Breast epithelium (tissue), 4 donors: ENCODE measurements around the gene ANXA6. TPM values are rescaled to one million over a fixed set of nuclear protein-coding genes. Genes with fewer than 3 reads are reported as not detected.
A peak's percentile ranks its signal among the peaks of the same experiment; 100 is the strongest.

Source experiments
- DNase-seq, 2 donors: peaks; one replicate each; pipeline ENCODE4 v3.0.0-alpha.2; 2019; ENCODE audit warnings: low spot score in 2 of 2
- H3K27ac ChIP-seq, 2 donors: fragments of 200-600 bp; sonication (generic) in 1 of 2; one replicate each; pipeline ENCODE4 v1.5.1; 2016 to 2019; ENCODE audit warnings: mild to moderate bottlenecking in 1 of 2
- H3K27me3 ChIP-seq, 2 donors: fragments of 200-600 bp; sonication (generic) in 1 of 2; one replicate each; pipeline versions ENCODE4 v1.5.1 to v1.6.0; 2017 to 2019; ENCODE audit warnings: control low read depth in 1 of 2, mild to moderate bottlenecking in 1 of 2
- H3K36me3 ChIP-seq: fragments of 200-600 bp; one replicate; pipeline ENCODE4 v1.5.1; 2019
- H3K4me1 ChIP-seq, 2 donors: fragments of 200-600 bp; sonication (generic); one replicate each; pipeline ENCODE4 v1.5.1; 2016 to 2019; ENCODE audit warnings: control low read depth in 1 of 2
- H3K4me3 ChIP-seq, 3 donors: fragments of 200-600 bp; sonication (generic); 1 replicate in 2 of 3; 2 replicates in 1 of 3; pipeline ENCODE4 v1.5.1; 2016 to 2019; ENCODE audit warnings: mild to moderate bottlenecking in 3 of 3, moderate library complexity in 2 of 3
- H3K9me3 ChIP-seq, 2 donors: fragments of 200-600 bp; sonication (generic) in 1 of 2; one replicate each; pipeline ENCODE4 v1.5.1; 2016 to 2019; ENCODE audit warnings: control low read depth in 1 of 2
- CTCF ChIP-seq, 3 donors: fragments of 450-650 bp; IDR thresholded peaks; one replicate each; pipeline ENCODE4 v1.5.1; 2016 to 2017; ENCODE audit warnings: antibody characterized with exemption in 3 of 3, mild to moderate bottlenecking in 3 of 3, moderate library complexity in 3 of 3
- POLR2A ChIP-seq: fragments of 450-650 bp; IDR thresholded peaks from one replicate; pipeline ENCODE4 v1.6.1; 2016; ENCODE audit warnings: antibody characterized with exemption, mild to moderate bottlenecking, moderate library complexity
- POLR2AphosphoS5 ChIP-seq, 3 donors: sonication (generic); formaldehyde crosslinking; IDR thresholded peaks; one replicate each; pipeline ENCODE4 v1.6.1; 2017; ENCODE audit warnings: antibody characterized with exemption in 3 of 3
- intact Hi-C: fragments of 100-400 bp; cut with DNase I; formaldehyde crosslinking; loops from one replicate; pipeline ENCODE4 v1.15.1; 2023; ENCODE audit warnings: low total_unique reads
- total RNA-seq, 3 donors: library from RNA; depleted of rRNA; stranded (reverse); fragments of >200 nt; gene quantifications; one replicate each; pipeline ENCODE4 v1.1.0, GENCODE V29; 2016

ANXA6 gene
- total RNA-seq, 3 donors from 2014 or later: 206 to 320 (median 276) TPM

DNA sequence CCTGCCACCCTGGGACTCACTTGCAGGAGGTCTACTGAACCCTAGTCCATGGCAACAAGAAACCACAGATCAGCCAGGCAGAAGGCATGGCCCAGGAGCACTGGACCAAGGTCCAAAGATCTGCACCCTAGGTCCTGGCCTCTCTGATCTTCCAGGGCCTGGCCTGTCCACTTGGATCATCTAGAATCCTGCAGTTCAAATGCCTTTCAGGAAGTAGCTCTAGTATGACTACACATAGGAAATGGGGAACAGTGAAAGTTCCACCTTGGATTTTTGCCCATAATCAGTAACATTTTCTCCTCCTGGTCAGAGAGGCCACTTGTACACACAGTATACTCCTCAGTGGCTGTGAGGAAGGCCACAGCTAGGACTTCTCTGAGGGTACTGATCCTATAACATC, 11.5 kb downstream of the ANXA6 start:
- Histone ChIP-seq H3K36me3 (no peaks in the 10 kb centered on the region), H3K4me3 (no peak overlapping the region), H3K27ac (no peak overlapping the region), H3K27me3 (no peaks in the 10 kb centered on the region), H3K9me3 (no peaks in the 10 kb centered on the region), H3K4me1 (peaks cover 0 to 9% of the 10 kb centered on the region in 2 donors)
- no peak for DNase-seq
- TF ChIP-seq CTCF (IDR thresholded peaks at IDR 0.05): no peak
- no peak for TF ChIP-seq POLR2A
- no peak for TF ChIP-seq POLR2AphosphoS5 (IDR thresholded peaks at IDR 0.05)
- intact Hi-C loops: no loop called here

DNA sequence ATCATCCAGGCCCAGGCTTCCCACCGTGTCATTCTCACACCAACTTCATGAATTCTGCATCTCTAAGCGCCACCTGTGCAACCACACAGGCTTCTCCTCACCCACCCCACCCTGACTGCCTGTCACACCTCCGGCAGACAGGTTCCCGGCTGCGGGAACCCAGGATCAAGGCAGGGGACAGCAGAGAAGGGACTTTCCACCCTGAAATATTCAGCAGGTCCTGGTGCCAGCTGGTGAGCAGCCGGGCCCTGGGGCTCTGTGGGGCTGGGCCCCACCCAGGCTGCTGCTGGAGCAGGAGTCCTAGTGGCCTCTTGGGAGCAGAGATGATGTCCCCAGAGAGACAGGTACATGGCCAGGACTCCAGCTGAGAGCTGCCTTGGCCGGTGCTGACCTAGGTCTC, 12.7 kb downstream of the ANXA6 start:
- H3K4me3 ChIP-seq: no peak overlapping the region
- H3K27ac ChIP-seq: peak overlapping the region in 1 of 2 donors; percentile 29
- intact Hi-C loops: no loop called here
- no peaks in the 10 kb centered on the region for H3K27me3 ChIP-seq
- DNase-seq: no peak
- no peaks in the 10 kb centered on the region for H3K36me3 ChIP-seq
- TF ChIP-seq POLR2A (no peak), POLR2AphosphoS5 (IDR thresholded peaks at IDR 0.05) (no peak), CTCF (IDR thresholded peaks at IDR 0.05) (no peak)
- no peaks in the 10 kb centered on the region for H3K9me3 ChIP-seq
- peaks cover 0 to 9% of the 10 kb centered on the region in 2 donors for H3K4me1 ChIP-seq

GRCh38 chr5:151144275-151144674, 13.3 kb downstream of the ANXA6 start:
- Histone ChIP-seq H3K4me3 (no peak overlapping the region), H3K4me1 (peaks cover 0 to 9% of the 10 kb centered on the region in 2 donors), H3K9me3 (no peaks in the 10 kb centered on the region), H3K27me3 (no peaks in the 10 kb centered on the region), H3K27ac (no peak overlapping the region), H3K36me3 (no peaks in the 10 kb centered on the region)
- TF ChIP-seq POLR2AphosphoS5 (IDR thresholded peaks at IDR 0.05): no peak
- TF ChIP-seq POLR2A: no peak
- no peak for TF ChIP-seq CTCF (IDR thresholded peaks at IDR 0.05)
- intact Hi-C loops: no loop called here
- no peak for DNase-seq

DNA sequence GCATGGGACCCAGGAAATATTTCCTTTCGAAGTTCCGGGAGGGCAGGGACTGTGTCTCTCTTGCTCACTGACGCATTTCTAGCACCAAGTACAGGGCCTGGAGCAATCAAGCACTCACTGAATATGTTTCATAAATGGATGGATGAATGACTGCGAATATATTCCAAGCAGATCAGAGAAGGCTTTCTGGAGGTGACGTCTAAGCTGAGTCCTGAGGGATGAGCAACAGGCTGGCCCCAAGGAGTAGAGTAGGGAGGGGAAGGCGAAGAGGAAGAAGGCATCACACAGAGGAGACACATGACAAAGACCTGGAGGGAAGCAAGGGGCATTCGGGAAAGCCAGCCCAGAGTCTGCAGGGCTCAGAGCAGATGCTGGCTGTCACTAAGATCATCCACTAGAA, 13.9 kb downstream of the ANXA6 start:
- Histone ChIP-seq H3K4me1 (peaks cover 0 to 9% of the 10 kb centered on the region in 2 donors), H3K27me3 (no peaks in the 10 kb centered on the region), H3K27ac (no peak overlapping the region), H3K36me3 (no peaks in the 10 kb centered on the region), H3K9me3 (no peaks in the 10 kb centered on the region), H3K4me3 (no peak overlapping the region)
- intact Hi-C loops: no loop called here
- TF ChIP-seq POLR2AphosphoS5 (IDR thresholded peaks at IDR 0.05) (no peak), POLR2A (no peak), CTCF (IDR thresholded peaks at IDR 0.05) (no peak)
- DNase-seq: no peak

GRCh38 chr5:151142933-151143332, 14.6 kb downstream of the ANXA6 start:
- intact Hi-C loops: no loop called here
- Histone ChIP-seq H3K4me1 (peaks cover 0 to 9% of the 10 kb centered on the region in 2 donors), H3K27me3 (no peaks in the 10 kb centered on the region), H3K4me3 (no peak overlapping the region), H3K36me3 (no peaks in the 10 kb centered on the region), H3K27ac (peak overlapping the region in 1 of 2 donors; percentile 26), H3K9me3 (no peaks in the 10 kb centered on the region)
- TF ChIP-seq POLR2A (no peak), CTCF (IDR thresholded peaks at IDR 0.05) (no peak), POLR2AphosphoS5 (IDR thresholded peaks at IDR 0.05) (no peak)
- no peak for DNase-seq
